Left cardiac atrium (tissue), 4 donors: ENCODE data around the gene CCNO. TPM values are rescaled to one million over a fixed set of nuclear protein-coding genes. Genes with fewer than 3 reads are reported as not detected.
A peak's percentile ranks its signal among the peaks of the same experiment; 100 is the strongest.

Experiments used
- ATAC-seq, 2 donors: fragments of 200-7000 bp; cut with Tn5 transposase; one replicate each; pipeline ENCODE4 v1.9.1; 2020; ENCODE audit warnings: mild to moderate bottlenecking in 2 of 2, moderate library complexity in 2 of 2
- DNase-seq: peaks from one replicate; pipeline ENCODE4 v3.0.0-alpha.2; 2020
- intact Hi-C, 2 donors: fragments of 100-400 bp; cut with DNase I; formaldehyde crosslinking; loops; one replicate each; pipeline versions ENCODE4 v1.14.1 to v1.15.1; 2022 to 2023
- long read RNA-seq: library from polyadenylated mRNA; unstranded; transcript quantifications from one replicate; pipeline ENCODE4 v2.0.0, GENCODE V29; 2021
- total RNA-seq, 2 donors: library from RNA; stranded (reverse); fragmentation: NEBNext Ultra II Directional; extraction: Animal tissue kit (Norgen Biotek cat#: 25700); gene quantifications; one replicate each; pipeline ENCODE4 v1.2.1, GENCODE V29; 2021
- donor health status: DM: no; HTN: yes; CAD: no.
- donor health status: DM: no; HTN: yes; CAD: no; lungs with severe emphysema.
- donor health status: DM: yes; HTN: yes; CAD: no.
- donor health status: Dilated cardiomyopathy.

The CCNO gene, protein sequence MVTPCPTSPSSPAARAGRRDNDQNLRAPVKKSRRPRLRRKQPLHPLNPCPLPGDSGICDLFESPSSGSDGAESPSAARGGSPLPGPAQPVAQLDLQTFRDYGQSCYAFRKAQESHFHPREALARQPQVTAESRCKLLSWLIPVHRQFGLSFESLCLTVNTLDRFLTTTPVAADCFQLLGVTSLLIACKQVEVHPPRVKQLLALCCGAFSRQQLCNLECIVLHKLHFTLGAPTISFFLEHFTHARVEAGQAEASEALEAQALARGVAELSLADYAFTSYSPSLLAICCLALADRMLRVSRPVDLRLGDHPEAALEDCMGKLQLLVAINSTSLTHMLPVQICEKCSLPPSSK
- under 1 TPM in 1 of 2 donors, not detected in 1; 0.16 TPM for total RNA-seq
- long read RNA-seq, result 0 reads

- intact Hi-C loops, result no loop called here
- ATAC-seq (peak; percentile 92 to 96), DNase-seq (peak; percentile 79)
Measured at GRCh38 chr5:55232985-55233928, at the start of gene CCNO. TSS of gene CCNO (minus strand) at chr5:55233608. CDS start at chr5:55233523, 85 bp downstream.

GRCh38 chr5:55278778-55279177 is 45.4 kb upstream of the CCNO start:
- intact Hi-C loops, result no loop called here
- ATAC-seq (no peak), DNase-seq (no peak)

GRCh38 chr5:55276771-55277170 is 43.4 kb upstream of the CCNO start:
- intact Hi-C loops, result no loop called here

DNA sequence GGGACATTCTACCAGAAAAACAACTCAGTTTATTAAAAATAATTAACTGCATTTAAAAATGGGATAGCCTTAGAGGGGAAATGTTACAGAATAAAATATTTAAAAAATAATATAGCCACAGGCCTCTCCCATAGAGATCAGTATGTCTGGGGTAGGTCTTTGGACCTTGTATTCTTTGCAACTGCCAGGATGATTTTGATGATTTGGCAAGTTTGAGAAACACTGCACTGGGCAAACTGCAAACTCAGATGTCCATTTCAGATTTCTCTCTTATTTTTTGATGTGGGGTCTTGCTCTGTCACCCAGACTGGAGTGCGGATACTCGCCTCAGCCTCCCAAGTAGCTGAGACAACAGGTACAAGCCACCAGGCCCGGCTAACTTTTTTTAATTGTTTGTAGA is 24.9 kb upstream of the CCNO start:
- no peak for ATAC-seq
- intact Hi-C loops, result loop anchor here in 1 of 2 donors (5.0 kb wide), 1 partner anchor 34 kb away; no protein-coding TSS in a partner anchor
- no peak for DNase-seq

More at GRCh38 chr5:55276771-55277170, 43.4 kb upstream of the CCNO start:
- no peak for ATAC-seq
- no peak for DNase-seq

DNA sequence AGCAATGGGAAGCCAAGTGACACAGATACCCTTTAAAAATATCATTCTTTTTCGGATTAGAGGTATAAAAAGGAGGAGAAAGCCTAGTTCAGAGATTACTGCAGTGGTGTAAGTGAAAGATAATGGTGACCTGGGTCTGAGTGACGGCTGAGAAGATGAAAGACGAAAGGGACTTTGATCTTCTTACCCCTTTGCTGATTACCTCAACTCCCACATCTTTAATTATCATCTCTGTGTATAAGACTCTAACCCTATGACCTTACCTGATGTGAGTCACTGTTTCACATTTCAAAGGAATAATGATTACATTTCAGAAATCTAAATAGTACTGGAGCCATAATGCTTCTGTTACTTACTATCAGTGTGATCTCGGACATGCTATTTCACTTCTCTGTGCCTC is 21.4 kb upstream of the CCNO start:
- DNase-seq (no peak), ATAC-seq (no peak)
- intact Hi-C loops, result loop anchor here in 1 of 2 donors (5.0 kb wide), 1 partner anchor 37 kb away; no protein-coding TSS in a partner anchor

- ATAC-seq, result no peak
- DNase-seq, result no peak
- intact Hi-C loops, result no loop called here
Measured at GRCh38 chr5:55250064-55250463, 16.7 kb upstream of the CCNO start.

GRCh38 chr5:55241746-55242145 is 8.3 kb upstream of the CCNO start:
- no peak for ATAC-seq
- intact Hi-C loops, result no loop called here

GRCh38 chr5:55236800-55237199 is 3.4 kb upstream of the CCNO start:
- DNase-seq (no peak), ATAC-seq (no peak)
- intact Hi-C loops, result no loop called here

More at GRCh38 chr5:55241746-55242145, 8.3 kb upstream of the CCNO start:
- DNase-seq, result no peak

DNA sequence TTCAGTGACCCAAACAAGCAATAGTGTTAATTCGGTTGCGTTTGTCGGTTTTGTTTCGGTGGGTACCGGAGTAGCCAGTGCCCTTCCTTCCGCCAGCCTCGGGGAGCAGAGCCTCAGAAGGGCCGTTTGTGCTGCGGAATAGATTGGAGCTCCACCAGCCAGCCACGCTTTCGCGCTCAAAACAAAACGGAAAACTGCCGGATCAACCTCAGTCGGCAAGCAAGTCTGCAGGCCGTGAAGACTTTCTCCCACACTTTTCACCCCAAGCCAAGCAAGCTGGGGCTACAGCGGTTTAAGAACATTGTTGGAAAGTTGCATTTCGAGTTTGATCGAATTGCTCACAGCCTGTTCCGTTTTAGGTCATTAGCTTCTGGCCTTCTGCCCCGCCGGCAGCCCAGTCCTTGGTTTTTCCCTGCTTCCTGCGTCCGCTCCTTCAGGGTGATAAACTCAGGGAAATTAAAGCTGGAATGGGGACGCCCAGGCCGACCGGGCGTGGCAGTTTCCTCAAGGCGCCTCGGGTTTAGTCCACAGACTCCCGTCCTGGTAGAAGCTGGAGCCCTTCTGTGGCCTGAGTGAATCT is 803 bp upstream of the CCNO start:
- ATAC-seq (peak; percentile 9 to 26), DNase-seq (peak; percentile 30)
- intact Hi-C loops, result no loop called here

GRCh38 chr5:55232271-55232984 is 980 bp downstream of the CCNO start:
- ATAC-seq (peak; percentile 9 to 38), DNase-seq (peak; percentile 22)
- intact Hi-C loops, result no loop called here

DNA sequence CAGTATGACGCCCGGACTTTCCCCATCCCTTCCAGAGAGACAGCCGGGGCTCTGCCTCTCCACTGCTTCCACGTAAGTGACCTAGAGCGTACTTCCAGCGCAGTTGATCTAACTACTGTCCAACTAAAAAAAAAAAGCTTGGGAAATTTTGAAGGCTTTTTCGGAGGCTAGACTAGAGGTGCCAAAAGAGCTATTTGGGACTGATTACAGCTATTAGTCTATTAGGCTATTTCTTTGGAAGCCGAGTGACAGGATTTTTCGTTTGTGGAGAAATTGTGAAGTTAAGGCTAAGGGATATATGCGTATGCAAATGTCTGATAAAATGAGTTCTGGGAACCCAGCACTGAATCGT is 1.5 kb downstream of the CCNO start:
- intact Hi-C loops, result no loop called here
- ATAC-seq (no peak), DNase-seq (no peak)

- no peak for DNase-seq
- no peak for ATAC-seq
- intact Hi-C loops, result no loop called here
Measured at GRCh38 chr5:55231029-55231918, 2.1 kb downstream of the CCNO start.

DNA sequence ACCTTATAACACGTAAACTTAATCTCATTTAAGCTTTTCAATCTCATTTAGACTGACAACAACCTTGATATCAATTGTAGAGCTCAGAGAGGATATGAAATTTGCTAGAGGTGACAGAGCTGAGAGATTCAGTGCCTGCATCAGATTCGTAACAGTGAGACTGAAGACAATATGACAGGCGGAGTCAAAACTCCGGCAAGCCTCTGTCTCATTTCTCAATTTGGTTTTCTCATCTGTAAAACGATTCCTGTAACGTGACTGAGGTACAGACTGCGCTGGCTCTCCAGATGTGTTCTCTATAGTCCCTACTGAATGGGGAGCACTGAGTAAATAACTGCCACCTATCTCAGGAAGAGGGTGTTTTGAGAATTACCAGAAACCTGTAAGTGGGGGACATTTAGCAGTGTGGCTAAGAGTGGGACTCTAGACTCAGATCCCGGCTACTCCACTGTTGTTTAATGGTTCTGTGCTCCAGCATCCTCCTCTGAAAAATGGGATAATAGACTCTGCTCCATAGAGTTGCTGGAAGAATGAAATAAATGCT is 3.2 kb downstream of the CCNO start:
- DNase-seq (no peak), ATAC-seq (no peak)
- intact Hi-C loops, result no loop called here

GRCh38 chr5:55227664-55228430 is 5.6 kb downstream of the CCNO start:
- intact Hi-C loops, result loop anchor here (5.0 to 10.0 kb wide), 2 partner anchors 51 to 53 kb away; partner anchors contain the start of gene CDC20B (in 1 of the 2)
- DNase-seq, result no peak
- ATAC-seq, result no peak

DNA sequence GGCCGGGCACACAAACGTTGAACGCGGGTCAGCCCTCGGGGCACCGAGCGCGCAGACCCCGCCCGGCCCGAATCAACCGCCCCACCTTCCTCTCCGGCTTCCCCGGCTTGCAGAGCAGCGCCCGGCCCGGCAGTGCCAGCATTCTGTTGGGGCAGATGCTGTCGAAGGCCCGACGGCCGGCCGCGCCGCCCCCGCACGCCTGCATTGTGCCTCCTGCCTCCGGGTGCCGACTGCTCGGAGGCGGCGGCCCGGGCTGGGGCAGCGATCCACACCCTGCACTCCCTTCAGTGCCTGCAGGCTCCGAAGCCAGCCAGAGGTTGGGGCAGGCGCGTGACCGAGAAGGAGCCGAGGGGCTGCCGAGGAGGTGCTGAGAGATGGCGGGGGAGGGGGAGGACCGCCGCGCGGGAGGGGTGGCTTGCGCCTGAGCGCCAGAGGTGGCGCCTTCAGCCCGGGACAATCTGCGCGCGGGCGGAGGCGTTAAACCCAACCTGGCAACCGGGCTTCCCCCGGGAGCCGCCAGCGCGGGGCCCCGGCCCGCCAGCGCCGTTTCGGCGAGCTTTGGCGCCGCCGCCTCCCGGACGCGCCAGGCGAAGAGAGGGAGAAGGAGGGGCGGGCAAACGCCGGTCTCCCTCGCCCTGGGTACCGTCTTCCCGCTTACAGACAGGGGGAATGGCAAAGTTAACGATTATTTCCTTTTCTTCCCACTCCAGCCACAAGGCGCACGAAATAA is 6.3 kb downstream of the CCNO start, which contains the start of gene MCIDAS:
Gene MCIDAS, minus strand, starts transcription at position 382 of the 730 bp plus-strand sequence. Its CDS starts 177 bp downstream, at position 205.
- peak; percentile 55 to 65 for ATAC-seq
- peak; percentile 36 for DNase-seq
- intact Hi-C loops, result loop anchor here (5.0 to 10.0 kb wide), 2 partner anchors 50 to 52 kb away; partner anchors contain the start of gene CDC20B (in 1 of the 2)
